Heart left ventricle (tissue), 16 donors: ENCODE results near the gene DND1. TPM values are rescaled to one million over a fixed set of nuclear protein-coding genes. Genes with fewer than 3 reads are reported as not detected.
"Not testable (repeated sequence)": the region's sequence is repeated elsewhere in the genome, so short reads cannot be mapped to it uniquely, and the experiment has no call there.

Experiments
- ATAC-seq, 4 donors: fragments of 200-7000 bp; cut with Tn5 transposase; one replicate each; pipeline ENCODE4 v1.9.1; 2020 to 2022; ENCODE audit warnings: moderate library complexity in 4 of 4, mild to moderate bottlenecking in 3 of 4, moderate number of reproducible peaks in 1 of 4
- DNase-seq, 5 donors: peaks; one replicate each; pipeline ENCODE4 v3.0.0-alpha.2; 2020
- H3K27ac ChIP-seq, 12 donors: fragments of 200-600 bp; sonication (generic) in 4 of 12; one replicate each; pipeline versions ENCODE4 v1.5.0 to v1.8.0; 2016 to 2022; ENCODE audit warnings: mild to moderate bottlenecking in 2 of 12
- H3K27me3 ChIP-seq, 9 donors: fragments of 200-600 bp; sonication (generic) in 2 of 9; one replicate each; pipeline versions ENCODE4 v1.5.1 to v1.8.0; 2016 to 2022; ENCODE audit warnings: mild to moderate bottlenecking in 3 of 9
- H3K36me3 ChIP-seq, 9 donors: fragments of 200-600 bp; sonication (generic) in 2 of 9; one replicate each; pipeline versions ENCODE4 v1.5.0 to v1.8.0; 2018 to 2022; ENCODE audit warnings: mild to moderate bottlenecking in 2 of 9
- H3K4me1 ChIP-seq, 12 donors: fragments of 200-600 bp; sonication (generic) in 4 of 12; one replicate each; pipeline versions ENCODE4 v1.5.0 to v1.8.0; 2016 to 2022; ENCODE audit warnings: mild to moderate bottlenecking in 3 of 12
- H3K4me3 ChIP-seq, 12 donors: fragments of 200-600 bp; sonication (generic) in 4 of 12; one replicate each; pipeline versions ENCODE4 v1.5.0 to v1.8.0; 2017 to 2022; ENCODE audit warnings: mild to moderate bottlenecking in 9 of 12, moderate library complexity in 4 of 12
- H3K9me3 ChIP-seq, 12 donors: fragments of 200-600 bp; sonication (generic) in 4 of 12; one replicate each; pipeline versions ENCODE4 v1.5.0 to v1.8.0; 2016 to 2022; ENCODE audit warnings: mild to moderate bottlenecking in 1 of 12
- POLR2A ChIP-seq, 2 donors: fragments of 450-650 bp; IDR thresholded peaks; one replicate each; pipeline ENCODE4 v1.6.1; 2017; ENCODE audit warnings: antibody characterized with exemption in 2 of 2, mild to moderate bottlenecking in 2 of 2, moderate library complexity in 2 of 2
- WGBS, 4 donors: extraction: QIAGEN DNeasy Blood & Tissue Kit in 2 of 4; methylation state at CpG; one replicate each; pipeline versions ENCODE4 v1.1.5 to v1.1.7; 2013 to 2018; 5-methylcytosine and 5-hydroxymethylcytosine counted together
- intact Hi-C, 10 donors: fragments of 100-400 bp; cut with DNase I; formaldehyde crosslinking; loops; one replicate each; pipeline versions ENCODE4 v1.11.1 to v1.14.2; 2022
- polyA plus RNA-seq, 2 donors: library from polyadenylated mRNA; stranded (reverse); fragments of 200-250 nt; gene quantifications; one replicate each; pipeline ENCODE4 v1.2.3, GENCODE V29; 2013
- total RNA-seq, 9 donors: library from RNA; depleted of rRNA in 2 of 9; stranded (reverse); fragments of >200 nt in 2 of 9; fragmentation: NEBNext Ultra II Directional in 3 of 9; extraction: Animal tissue kit (Norgen Biotek cat#: 25700) in 3 of 9; gene quantifications; one replicate each; pipeline versions ENCODE4 v1.1.0 to v1.2.4, GENCODE V29; 2016 to 2023
- TF ChIP-seq, protein P1 (sequence below), 12 donors: fragments of 200-600 bp; sonication (generic) in 4 of 12; IDR thresholded peaks; one replicate each; pipeline versions ENCODE4 v1.5.0 to v1.8.0; 2018 to 2022; ENCODE audit warnings: antibody characterized with exemption in 12 of 12, mild to moderate bottlenecking in 5 of 12
- donor health status: ischemic (EF 13 %, LVEDD 7.1; RV severe dilation, severe dysfunction).
- donor health status: healthy with polysubstance abuse.
- donor health status: DM: no; HTN: yes; CAD: no.
- donor health status: DM: no; HTN: no; CAD: no.
- donor health status: ischemic (EF 25% LVEDD 6.9; RV normal size, moderate dysfunction).
- donor health status: ischemic (EF 25% LVEDD 5.7; RV mildly dilated, moderate dysfunction).
- donor health status: healthy.
- donor health status: DM: yes; HTN: yes; CAD: no.
- donor health status: ischemic (EF 35%, LVEDD 5.7; RV mildly dilated, moderate dysfunction).
- donor health status: nonischemic (EF 11% LVEDD 7.7; RV severe dilation, severe dysfunction).
- donor health status: DM: yes; HTN: yes; CAD: no.
- donor health status: PGD.
- donor health status: ischemic (EF 29% LVEDD 5.4; RV normal size, mild dysfunction).
- donor health status: nonischemic (EF 23%, LVEDD 6.1; RV moderate dilation, normal function).

The DND1 gene
- total and polyA plus RNA-seq, 11 donors: 0.16 to 0.95 (median 0.52) TPM; not detected in 2

DNA sequence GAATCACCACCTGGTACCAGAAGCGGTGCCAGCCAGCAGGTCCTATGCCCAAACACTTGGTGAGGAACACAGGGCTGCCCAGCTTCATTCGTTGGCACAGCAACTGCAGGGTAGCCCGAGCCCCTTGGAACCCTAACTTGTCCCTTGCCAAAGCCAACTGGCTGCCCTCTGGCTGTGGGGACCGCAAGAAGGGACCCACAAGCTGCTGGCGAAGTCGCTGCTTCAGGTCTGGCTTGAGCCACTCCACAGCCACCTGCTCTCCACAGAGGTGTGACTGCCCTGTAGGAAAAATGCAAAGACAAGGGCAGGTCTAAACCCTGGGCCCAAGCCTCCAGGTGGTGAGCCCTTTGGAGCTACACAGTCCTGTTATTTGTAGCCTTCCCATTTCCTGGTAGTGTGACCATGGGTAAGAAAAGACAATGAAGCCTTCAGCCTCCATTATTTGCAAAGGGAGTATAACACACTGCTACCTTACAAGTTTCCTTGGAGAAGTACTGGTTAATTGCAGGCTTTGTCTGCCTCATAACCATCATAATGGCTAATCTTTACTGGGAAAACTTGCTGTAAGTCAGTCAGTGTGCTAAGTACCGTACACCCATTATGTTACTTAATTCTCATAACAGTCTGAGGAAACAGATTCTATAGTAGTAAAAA is 1.8 kb downstream of the DND1 start:
- H3K27me3 ChIP-seq: no peaks in the 10 kb centered on the region
- no peak for TF ChIP-seq POLR2A (IDR thresholded peaks at IDR 0.05)
- no peaks in the 10 kb centered on the region for H3K9me3 ChIP-seq
- H3K36me3 ChIP-seq: peaks cover 0 to 92% (median 80%) of the 10 kb centered on the region in 9 donors
- H3K4me1 ChIP-seq: peaks cover 0 to 13% (median 9%) of the 10 kb centered on the region in 12 donors
- H3K27ac ChIP-seq: no peak overlapping the region
- DNase-seq (no peak), ATAC-seq (no peak)
- no peak overlapping the region for H3K4me3 ChIP-seq
- 96 to 100% (median 97%) methylated on average over 4 to 6 of the region's 7 CpGs for WGBS, 4 donors
- intact Hi-C loops: no loop called here

DNA sequence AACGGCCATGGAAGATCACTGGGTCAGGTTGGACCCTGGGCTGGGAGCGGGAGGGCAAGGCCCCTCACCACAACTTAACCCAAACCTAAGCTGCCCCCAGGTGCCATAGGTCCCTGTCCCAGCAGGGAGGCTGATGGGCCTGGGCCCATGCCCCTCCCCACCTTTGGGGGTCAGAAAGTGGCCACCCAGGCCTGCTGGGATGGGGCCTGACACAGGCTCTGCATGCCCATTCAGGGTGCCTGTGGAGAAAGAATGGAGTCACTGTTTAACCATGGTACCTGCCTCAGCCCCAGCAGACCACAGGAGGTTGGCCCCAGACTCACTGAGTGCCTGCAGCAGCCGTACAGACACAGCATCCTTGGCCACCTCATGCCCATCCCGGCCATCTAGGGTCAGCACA is 2.3 kb downstream of the DND1 start:
- peaks cover 0 to 87% (median 75%) of the 10 kb centered on the region in 9 donors for H3K36me3 ChIP-seq

DNA sequence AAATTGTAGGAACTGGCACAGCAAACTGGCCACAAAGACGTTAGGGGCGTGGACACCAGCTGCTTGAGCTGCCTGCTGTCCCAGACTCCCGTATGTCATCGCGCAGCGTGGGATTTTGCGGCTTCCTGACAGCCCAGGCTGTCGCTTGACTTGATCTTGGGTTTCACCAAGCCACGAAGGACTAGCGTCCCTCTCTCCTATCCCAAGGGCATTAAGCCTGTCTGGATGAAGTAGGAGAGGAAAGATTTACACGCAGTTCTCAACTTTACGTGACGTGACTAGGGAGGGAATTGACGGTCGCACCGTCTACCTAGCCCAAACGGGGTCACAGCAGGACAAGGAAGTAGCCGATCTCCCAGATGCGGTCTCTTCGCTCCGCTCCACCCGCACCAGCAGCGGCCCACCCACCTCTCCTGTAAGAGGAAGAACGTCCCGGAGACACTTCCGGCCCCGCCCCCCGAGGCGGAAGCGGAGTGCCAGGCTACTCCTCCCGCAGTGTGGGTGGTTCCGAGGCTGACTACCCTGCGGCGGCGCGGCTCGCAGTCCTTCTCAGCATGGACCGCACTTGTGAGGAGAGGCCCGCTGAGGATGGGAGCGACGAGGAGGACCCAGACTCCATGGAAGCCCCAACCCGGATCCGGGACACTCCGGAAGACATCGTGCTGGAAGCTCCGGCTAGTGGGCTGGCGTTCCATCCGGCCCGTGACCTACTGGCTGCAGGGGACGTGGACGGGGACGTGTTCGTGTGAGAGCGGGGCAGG is 8.8 kb downstream of the DND1 start, which contains the start of gene WDR55:
Gene WDR55 (plus strand): TSS at position 546 of the 761 bp plus-strand sequence. CDS start 9 bp downstream, at position 555.
- peak within 1 kb of the TSS; percentile 90 to 99 (median 94) for H3K27ac ChIP-seq
- H3K4me1 ChIP-seq: peaks cover 0 to 34% (median 27%) of the 10 kb centered on the region in 12 donors
- 0 to 1% (median 1%) methylated on average over 37 to 54 of the region's 54 CpGs for WGBS, 4 donors
- H3K36me3 ChIP-seq: peaks cover 0 to 64% (median 59%) of the 10 kb centered on the region in 9 donors
- TF ChIP-seq POLR2A (IDR thresholded peaks at IDR 0.05): peak; percentile 54 to 80
- TF ChIP-seq, protein P1, sequence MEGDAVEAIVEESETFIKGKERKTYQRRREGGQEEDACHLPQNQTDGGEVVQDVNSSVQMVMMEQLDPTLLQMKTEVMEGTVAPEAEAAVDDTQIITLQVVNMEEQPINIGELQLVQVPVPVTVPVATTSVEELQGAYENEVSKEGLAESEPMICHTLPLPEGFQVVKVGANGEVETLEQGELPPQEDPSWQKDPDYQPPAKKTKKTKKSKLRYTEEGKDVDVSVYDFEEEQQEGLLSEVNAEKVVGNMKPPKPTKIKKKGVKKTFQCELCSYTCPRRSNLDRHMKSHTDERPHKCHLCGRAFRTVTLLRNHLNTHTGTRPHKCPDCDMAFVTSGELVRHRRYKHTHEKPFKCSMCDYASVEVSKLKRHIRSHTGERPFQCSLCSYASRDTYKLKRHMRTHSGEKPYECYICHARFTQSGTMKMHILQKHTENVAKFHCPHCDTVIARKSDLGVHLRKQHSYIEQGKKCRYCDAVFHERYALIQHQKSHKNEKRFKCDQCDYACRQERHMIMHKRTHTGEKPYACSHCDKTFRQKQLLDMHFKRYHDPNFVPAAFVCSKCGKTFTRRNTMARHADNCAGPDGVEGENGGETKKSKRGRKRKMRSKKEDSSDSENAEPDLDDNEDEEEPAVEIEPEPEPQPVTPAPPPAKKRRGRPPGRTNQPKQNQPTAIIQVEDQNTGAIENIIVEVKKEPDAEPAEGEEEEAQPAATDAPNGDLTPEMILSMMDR (IDR thresholded peaks at IDR 0.05): no peak
- intact Hi-C loops: loop anchor here in 4 of 10 donors (1.0 to 10.0 kb wide), 5 partner anchors 17 to 260 kb away; partner anchors contain the start of genes ANKHD1 (in 2 of the 4), IK (in 2 of the 4), NDUFA2 (in 2 of the 4) and HARS1 (in 1 of the 4)
- H3K27me3 ChIP-seq: no peaks in the 10 kb centered on the region
- DNase-seq: peak; percentile 96 to 98 (median 97)
- peak; percentile 98 to 99 (median 98) for ATAC-seq
- no peaks in the 10 kb centered on the region for H3K9me3 ChIP-seq
- peak within 1 kb of the TSS; percentile 50 to 98 (median 90) for H3K4me3 ChIP-seq

More for the DNA sequence above, 2.3 kb downstream of the DND1 start:
- DNase-seq, H3K9me3 ChIP-seq, H3K27me3 ChIP-seq, H3K4me3 ChIP-seq, H3K27ac ChIP-seq, intact Hi-C loops: not testable (repeated sequence)
- H3K4me1 ChIP-seq: peaks cover 0 to 18% (median 14%) of the 10 kb centered on the region in 12 donors
- WGBS, 4 donors: 89 to 100% (median 95%) methylated on average over 2 to 4 of the region's 4 CpGs
- peak in 1 of 4 donors; percentile 10 for ATAC-seq

DNA sequence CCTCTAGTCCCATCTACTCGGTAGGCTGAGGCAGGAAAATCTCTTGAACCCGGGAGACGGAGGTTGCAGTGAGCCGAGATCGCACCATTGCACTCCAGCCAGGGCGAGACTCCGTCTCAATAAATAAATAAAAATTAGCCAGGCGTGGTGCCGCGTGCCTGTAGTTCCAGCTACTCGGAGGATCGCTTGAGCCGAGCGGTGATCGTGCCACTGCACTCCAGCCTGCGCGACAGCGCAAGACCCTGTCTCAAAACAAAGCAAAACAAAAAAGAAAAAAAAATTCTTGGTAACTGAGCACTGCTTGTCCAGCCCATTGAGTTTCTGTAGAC is 9.4 kb downstream of the DND1 start:
- no peak for DNase-seq
- peak overlapping the region; percentile 50 to 98 (median 90) for H3K4me3 ChIP-seq
- peaks cover 0 to 34% (median 27%) of the 10 kb centered on the region in 12 donors for H3K4me1 ChIP-seq
- WGBS, 4 donors: 7 to 18% (median 7%) methylated on average over 18 of the region's 18 CpGs
- H3K27ac ChIP-seq: peak overlapping the region; percentile 90 to 99 (median 94)
- peak in 2 of 4 donors; percentile 17 to 21 for ATAC-seq
- peaks cover 0 to 64% (median 59%) of the 10 kb centered on the region in 9 donors for H3K36me3 ChIP-seq
- no peaks in the 10 kb centered on the region for H3K27me3 ChIP-seq
- intact Hi-C loops: loop anchor here in 4 of 10 donors (1.0 to 10.0 kb wide), 5 partner anchors 17 to 259 kb away; partner anchors contain the start of genes ANKHD1 (in 2 of the 4), IK (in 2 of the 4), NDUFA2 (in 2 of the 4) and HARS1 (in 1 of the 4)
- TF ChIP-seq, protein P1 (IDR thresholded peaks at IDR 0.05): no peak
- no peak for TF ChIP-seq POLR2A (IDR thresholded peaks at IDR 0.05)
- no peaks in the 10 kb centered on the region for H3K9me3 ChIP-seq

DNA sequence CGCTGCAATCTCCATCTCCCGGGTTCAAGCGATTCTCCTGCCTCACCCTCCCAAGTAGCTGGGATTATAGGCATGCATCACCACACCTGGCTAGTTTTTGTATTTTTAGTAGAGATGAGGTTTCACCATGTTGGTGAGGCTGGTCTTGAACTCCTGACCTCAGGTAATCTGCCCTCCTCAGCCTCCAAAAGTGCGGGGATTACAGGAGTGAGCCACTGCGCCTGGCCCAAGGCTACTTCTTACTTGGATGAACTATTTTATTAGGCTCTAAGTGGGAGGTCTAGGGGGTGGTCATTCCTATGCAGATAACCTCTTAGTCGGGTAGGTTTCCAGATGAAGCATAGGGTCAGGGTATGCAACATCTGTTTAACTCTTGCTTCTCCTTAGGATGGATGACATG is 13.0 kb downstream of the DND1 start:
- not testable (repeated sequence) for DNase-seq, H3K27me3 ChIP-seq, H3K4me3 ChIP-seq, H3K9me3 ChIP-seq, ATAC-seq, H3K27ac ChIP-seq
- intact Hi-C loops: loop anchor here in 2 of 10 donors (10.0 kb wide), 1 partner anchor 256 kb away; the partner anchor contains the start of gene ANKHD1 (in 2 of the 2)
- WGBS, 4 donors: 86 to 88% (median 87%) methylated on average over 6 of the region's 6 CpGs
- H3K4me1 ChIP-seq: peaks cover 0 to 11% (median 5%) of the 10 kb centered on the region in 12 donors
- H3K36me3 ChIP-seq: peaks cover 3 to 80% (median 78%) of the 10 kb centered on the region in 9 donors
